GM19463 (cell line): ENCODE results near the gene TMEM205.
"Not testable (repeated sequence)": the region's sequence is repeated elsewhere in the genome, so short reads cannot be mapped to it uniquely, and the experiment has no call there.

Experiments used
- ATAC-seq: cut with Tn5 transposase; IDR thresholded peaks from one replicate; pipeline ENCODE4 v1.9.1; 2021; ENCODE audit warnings: mild to moderate bottlenecking, moderate library complexity; ENCODE audit not compliant: unreplicated experiment

Gene TMEM205

GRCh38 chr19:11346104-11346940, at the start of gene TMEM205, which contains the start of gene CCDC159:
TMEM205 (minus strand) TSS chr19:11346268; CDS start chr19:11345619, 649 bp downstream.
CCDC159 (plus strand) TSS chr19:11346519; CDS start chr19:11346607, 88 bp downstream.
- ATAC-seq, result peak; percentile 93

- no peak for ATAC-seq
Measured at GRCh38 chr19:11390933-11391680, 45.0 kb upstream of the TMEM205 start.

- no peak for ATAC-seq
Measured at GRCh38 chr19:11390359-11390758, 44.3 kb upstream of the TMEM205 start.

GRCh38 chr19:11387162-11388034, 41.3 kb upstream of the TMEM205 start:
- ATAC-seq, result no peak

- no peak for ATAC-seq
Measured at GRCh38 chr19:11384778-11385129, 38.7 kb upstream of the TMEM205 start.

- ATAC-seq, result no peak
Measured at GRCh38 chr19:11383706-11384048, 37.6 kb upstream of the TMEM205 start.

- ATAC-seq, result no peak
Measured at GRCh38 chr19:11382898-11383705, 37.0 kb upstream of the TMEM205 start.

- ATAC-seq, result peak; percentile 75
Measured at GRCh38 chr19:11380653-11381537, 34.8 kb upstream of the TMEM205 start.

- no peak for ATAC-seq
Measured at GRCh38 chr19:11379857-11380350, 33.8 kb upstream of the TMEM205 start.

- not testable (repeated sequence) for ATAC-seq
Measured at GRCh38 chr19:11379269-11379845, 33.3 kb upstream of the TMEM205 start.

GRCh38 chr19:11378319-11379189, 32.5 kb upstream of the TMEM205 start:
- no peak for ATAC-seq

GRCh38 chr19:11377756-11378155, 31.7 kb upstream of the TMEM205 start:
- no peak for ATAC-seq

- ATAC-seq, result no peak
Measured at GRCh38 chr19:11377237-11377636, 31.2 kb upstream of the TMEM205 start.

- ATAC-seq, result no peak
Measured at GRCh38 chr19:11375143-11375948, 29.3 kb upstream of the TMEM205 start.

GRCh38 chr19:11374433-11375142, 28.5 kb upstream of the TMEM205 start, which contains the start of gene SWSAP1:
SWSAP1 (plus strand) TSS chr19:11374666; CDS start chr19:11374681, 15 bp downstream.
- ATAC-seq, result peak; percentile 84

- ATAC-seq, result no peak
Measured at GRCh38 chr19:11373885-11374432, 27.9 kb upstream of the TMEM205 start.
